GM18951 (cell line): ENCODE data around the gene BRSK2.

ENCODE experiments used
- POLR2A ChIP-seq: IDR thresholded peaks from 4 replicates; pipeline ENCODE4 v1.6.1; 2011; ENCODE audit warnings: mild to moderate bottlenecking; ENCODE audit not compliant: insufficient read length, insufficient read depth; ENCODE audit errors: extremely low read depth
- in situ Hi-C: fragments of 300-500 bp; cut with MboI; formaldehyde crosslinking; loops from one replicate; pipeline ENCODE4 v1.12.0; 2022; ENCODE audit warnings: low sequenced_read_pairs, mixed read lengths, inconsistent platforms; ENCODE audit not compliant: unreplicated experiment

Gene BRSK2

DNA sequence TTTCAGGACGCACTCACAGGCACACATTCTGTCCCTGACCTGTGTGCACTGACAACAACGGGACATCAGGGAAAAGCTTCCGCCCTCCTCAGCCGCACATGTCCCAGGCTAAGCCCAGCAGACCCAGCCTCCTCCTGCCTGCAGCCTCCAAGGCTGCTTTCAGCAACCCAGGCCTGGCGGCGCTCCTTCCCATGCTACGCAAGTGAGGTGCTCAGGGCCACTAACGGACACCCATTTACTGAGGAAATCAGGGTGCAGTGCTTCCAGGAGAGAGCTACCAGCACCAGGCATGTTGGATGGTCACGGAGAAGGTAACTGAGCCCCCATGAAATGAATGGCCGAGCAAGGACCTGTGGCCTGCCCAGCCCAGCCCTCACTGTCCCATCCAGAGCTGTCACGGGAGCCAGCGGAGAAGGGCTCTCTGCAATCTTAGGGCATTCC is 90.0 kb downstream of the BRSK2 start:
- TF ChIP-seq POLR2A: no peak

DNA sequence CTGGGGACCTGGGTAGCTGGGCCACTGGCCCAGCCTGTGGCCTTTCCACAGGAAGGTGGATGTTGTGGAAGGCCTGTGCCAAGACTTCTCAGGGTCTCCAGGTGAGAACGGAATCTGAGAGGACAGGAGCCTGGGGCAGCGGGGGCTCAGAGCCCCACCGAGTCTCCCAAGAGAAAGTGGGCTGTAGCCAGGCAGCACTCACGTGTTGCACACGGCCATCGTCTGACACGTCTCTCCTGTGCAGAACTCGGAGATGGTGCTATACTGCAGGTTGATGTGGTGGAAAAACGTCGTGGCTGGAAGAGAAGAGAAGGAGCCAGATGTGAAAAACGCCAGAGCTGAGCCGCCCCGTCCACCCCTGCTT is 90.4 kb downstream of the BRSK2 start:
- TF ChIP-seq POLR2A: no peak

More for the DNA sequence above, 90.0 kb downstream of the BRSK2 start:
- in situ Hi-C loops: no loop called here

DNA sequence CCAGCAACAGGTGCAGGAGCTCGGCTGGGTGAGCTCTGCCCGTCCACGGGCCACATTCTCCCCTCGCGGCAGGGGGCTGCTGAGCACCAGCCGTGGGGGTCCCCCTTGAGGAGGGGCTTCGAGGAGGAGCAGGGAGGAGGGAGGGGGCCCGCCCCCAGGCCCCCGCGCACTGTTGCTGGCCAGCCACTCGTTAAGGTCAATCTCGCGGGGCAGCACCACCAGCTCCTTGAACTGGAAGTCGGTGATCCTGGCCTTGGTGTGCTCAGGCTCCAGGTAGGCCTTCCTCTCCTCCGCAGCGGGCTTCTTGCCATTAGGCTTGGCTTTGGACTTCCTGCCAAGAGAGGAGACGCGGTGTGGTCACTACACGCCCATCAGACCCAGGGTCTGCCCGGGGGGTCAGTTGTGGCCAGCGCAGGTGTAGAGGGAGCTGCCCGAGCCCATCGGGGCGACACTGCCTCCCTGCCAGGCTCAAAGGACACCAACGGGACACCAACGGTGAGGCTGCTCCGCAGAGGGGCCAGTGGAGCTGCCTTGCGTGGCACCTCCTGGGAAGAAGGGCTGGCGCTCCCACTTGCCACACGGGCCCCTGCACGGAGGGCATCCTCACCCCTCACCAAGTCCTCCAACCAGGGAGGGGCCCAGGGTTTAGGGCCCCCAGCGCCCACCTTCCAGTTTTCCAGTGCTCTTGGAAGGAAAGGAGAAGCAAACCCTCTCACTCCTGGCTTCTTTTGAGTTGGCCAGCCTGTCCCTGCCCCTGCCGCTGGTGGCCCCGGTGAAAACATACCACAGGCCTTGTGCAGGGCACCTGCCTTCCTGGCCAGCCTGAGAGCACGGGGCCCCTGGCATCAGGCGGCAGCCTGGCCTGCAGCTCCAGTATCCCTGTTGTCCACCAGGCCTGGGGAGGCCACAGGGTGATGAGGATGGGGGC is 91.1 kb downstream of the BRSK2 start:
- no peak for TF ChIP-seq POLR2A
- in situ Hi-C loops: no loop called here

More for the DNA sequence above, 90.4 kb downstream of the BRSK2 start:
- in situ Hi-C loops: no loop called here

DNA sequence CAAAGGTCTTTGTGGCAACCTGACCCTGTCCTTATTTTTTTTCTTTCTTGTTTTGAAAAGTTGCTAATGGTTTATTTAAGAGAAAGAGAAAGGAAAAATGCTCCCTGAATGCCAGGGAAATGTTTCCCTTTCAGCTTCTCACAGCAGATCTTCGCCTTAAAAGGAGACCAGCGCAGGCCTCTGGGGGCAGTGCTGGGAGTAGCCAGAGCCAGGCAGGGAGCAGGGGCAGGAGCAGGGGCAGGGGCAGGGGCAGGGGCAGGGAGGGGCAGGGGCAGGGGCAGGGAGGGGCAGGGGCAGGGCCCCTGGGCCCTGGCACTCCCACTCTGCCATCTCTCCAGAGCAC is 91.7 kb downstream of the BRSK2 start:
- in situ Hi-C loops: no loop called here
- TF ChIP-seq POLR2A: no peak

- in situ Hi-C loops: no loop called here
- no peak for TF ChIP-seq POLR2A
These were observed 92.2 kb downstream of the BRSK2 start for GRCh38 chr11:1481861-1482441.

GRCh38 chr11:1482581-1483444 is 93.1 kb downstream of the BRSK2 start:
- no peak for TF ChIP-seq POLR2A
- in situ Hi-C loops: no loop called here

GRCh38 chr11:1483445-1483961 is 93.8 kb downstream of the BRSK2 start:
- in situ Hi-C loops: no loop called here
- TF ChIP-seq POLR2A: no peak

DNA sequence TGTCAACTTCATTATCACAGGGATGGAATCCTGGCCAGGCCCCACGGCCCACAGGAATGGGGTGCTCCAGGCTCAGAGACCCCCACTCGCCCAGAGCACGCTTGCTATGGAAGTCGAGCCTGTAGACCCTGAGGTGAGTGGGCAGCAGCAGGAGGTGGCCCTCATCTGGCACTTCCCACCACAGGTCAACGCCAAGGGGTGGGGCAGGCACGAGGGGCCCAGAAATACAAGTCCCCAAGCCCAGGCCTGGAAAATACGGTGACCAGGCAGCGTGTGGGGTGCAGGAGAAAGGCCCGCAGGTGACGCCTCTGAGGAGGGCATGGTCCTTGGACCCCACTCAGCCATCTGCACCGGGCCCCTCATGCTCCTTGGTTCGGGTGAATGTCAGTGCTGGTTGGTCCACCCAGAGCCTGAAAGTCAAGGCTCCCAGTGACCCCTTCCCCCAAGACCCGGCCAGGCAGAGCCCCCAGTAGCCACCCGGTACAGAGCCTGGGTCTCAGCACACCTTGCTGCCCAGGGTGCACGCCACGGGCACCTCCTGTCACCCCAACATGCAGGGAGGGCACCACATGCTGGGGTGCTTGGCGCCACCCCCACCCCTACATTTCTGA is 94.4 kb downstream of the BRSK2 start:
- TF ChIP-seq POLR2A: no peak
- in situ Hi-C loops: no loop called here

DNA sequence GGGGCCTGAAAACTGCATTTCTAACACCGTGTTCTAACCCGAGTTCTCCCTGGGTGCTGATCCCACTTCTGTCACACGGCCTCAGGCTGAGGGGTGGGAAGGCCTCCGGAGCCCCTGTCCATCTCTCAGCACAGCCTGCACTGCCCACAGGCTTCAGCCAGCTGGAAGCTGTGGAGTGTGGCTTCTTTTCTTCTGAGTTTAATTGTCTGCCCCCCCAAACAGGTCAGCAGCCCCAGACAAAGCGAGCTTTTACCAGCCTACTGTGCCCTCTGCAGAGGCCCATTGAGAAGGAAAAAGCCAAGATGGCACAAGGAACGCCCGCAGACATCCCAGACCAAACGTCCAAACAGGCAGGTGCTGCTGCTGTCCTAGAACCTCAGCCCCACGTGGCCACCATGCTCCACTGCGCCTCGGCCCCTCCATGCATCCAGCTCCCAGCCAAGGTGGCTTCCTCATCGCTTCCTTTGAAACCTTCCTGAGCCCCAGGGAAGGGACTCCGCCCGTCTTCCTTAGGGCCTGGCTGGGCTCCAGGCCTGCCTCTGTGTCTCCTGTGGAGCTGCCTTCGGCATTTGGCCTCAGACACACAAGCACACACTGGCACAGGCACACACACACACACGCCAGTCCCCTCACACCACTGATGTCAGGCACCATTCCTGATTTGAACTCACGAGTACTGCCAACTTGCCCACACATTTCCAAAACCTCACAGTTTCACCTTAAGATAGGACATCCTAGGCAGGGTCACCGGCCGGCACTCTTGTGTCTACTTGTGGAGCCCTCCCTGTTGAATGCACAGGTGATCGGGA is 95.2 kb downstream of the BRSK2 start:
- in situ Hi-C loops: no loop called here
- TF ChIP-seq POLR2A: no peak

GRCh38 chr11:1485504-1485885 is 95.8 kb downstream of the BRSK2 start:
- TF ChIP-seq POLR2A: no peak
- in situ Hi-C loops: no loop called here

DNA sequence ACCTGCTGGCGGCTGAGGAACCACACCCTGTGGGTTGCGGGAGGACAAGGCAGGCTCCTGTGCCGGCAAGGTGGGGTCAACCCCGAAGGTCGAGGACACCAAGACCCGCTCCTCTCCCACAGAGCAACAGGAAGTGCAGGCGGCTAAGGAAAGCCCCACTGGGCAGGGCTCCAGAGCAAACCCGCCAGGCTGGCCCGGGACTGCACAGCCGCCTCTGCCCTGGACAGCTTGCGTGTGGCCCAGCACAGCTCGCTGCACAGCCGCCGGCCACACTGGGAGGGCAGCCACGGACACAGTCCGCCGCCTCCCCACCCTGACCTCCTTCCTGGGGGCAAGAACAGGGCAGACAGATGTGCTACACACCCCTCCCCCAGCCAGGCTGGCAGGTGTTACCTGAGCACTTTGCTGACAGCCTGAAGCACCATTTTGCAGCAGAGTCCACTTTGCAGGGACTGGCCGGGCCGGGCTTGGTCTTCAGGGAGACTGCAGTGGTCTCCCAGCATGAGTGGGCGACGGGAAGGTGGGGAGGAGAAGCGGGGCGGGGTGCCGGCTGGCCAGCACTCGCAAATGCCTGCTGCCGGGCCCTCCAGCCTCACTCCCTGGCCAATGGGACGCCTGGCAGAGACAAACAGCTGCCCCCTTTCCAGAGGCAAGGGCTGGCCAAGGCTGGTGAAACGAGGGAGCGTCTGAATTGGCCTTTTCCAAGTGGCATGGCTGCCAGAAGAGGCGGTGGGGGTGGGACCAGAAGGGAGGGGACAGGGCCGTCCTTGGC is 96.5 kb downstream of the BRSK2 start, which contains the start of gene MOB2:
MOB2 (minus strand) TSS at position 726 of the 772 bp plus-strand sequence; CDS start at position 503, 223 bp downstream.
- in situ Hi-C loops: no loop called here
- no peak for TF ChIP-seq POLR2A

- in situ Hi-C loops: no loop called here
- no peak for TF ChIP-seq POLR2A
These were observed 97.5 kb downstream of the BRSK2 start for GRCh38 chr11:1487091-1487850.
